HCT116 (cell line): ENCODE results near the gene HMCN1. TPM values are rescaled to one million over a fixed set of nuclear protein-coding genes. Genes with fewer than 3 reads are reported as not detected.

ENCODE experiments used
- ATAC-seq: fragments of 200-7000 bp; cut with Tn5 transposase; 2 replicates; pipeline ENCODE4 v1.9.1; 2020; ENCODE audit warnings: mild to moderate bottlenecking, moderate library complexity
- BruUV-seq: library from RNA; stranded (reverse); fragments of 400-500 nt; replicated peaks from 2 replicates; lab custom pipeline; 2021; lab: Mats Ljungman, UMichigan
- CTCF ChIA-PET: fragments of 300-600 bp; sonication (Branson Sonifier 250); formaldehyde crosslinking; loops from one replicate; lab custom pipeline; 2021; ENCODE audit warnings: antibody characterized with exemption; lab: Charles Lee
- POLR2A ChIA-PET: fragments of 300-600, 350-600 bp; sonication (Branson Sonifier 250); formaldehyde crosslinking; loops from one replicate; lab custom pipeline; 2021; ENCODE audit warnings: antibody characterized with exemption; lab: Charles Lee
- RAD21 ChIA-PET, 2 experiments: fragments of 300-600 bp; sonication (Branson Sonifier 250); formaldehyde crosslinking; loops; one replicate each; lab custom pipeline; 2023; ENCODE audit warnings: low total read pairs in 2 of 2; ENCODE audit not compliant: uncharacterized antibody in 2 of 2, unreplicated experiment in 2 of 2, low non-redundant PET in 1 of 2; lab: Charles Lee
- DNase-seq: peaks from one replicate; pipeline ENCODE4 v3.0.0-alpha.2; 2010; ENCODE audit warnings: low read depth, low spot score
- H2AFZ ChIP-seq: fragments of 200-600 bp; shearing (Covaris generic), sonication (generic); 2 replicates; pipeline ENCODE4 v1.6.1; 2017; ENCODE audit warnings: low read depth, mixed run types, mixed read lengths, antibody characterized with exemption, low read length; ENCODE audit not compliant: poor library complexity, severe bottlenecking
- H3K27ac ChIP-seq: 2 replicates; pipeline ENCODE4 v1.5.1; 2012; ENCODE audit warnings: low read depth, low read length
- H3K27me3 ChIP-seq: fragments of 200-600 bp; sonication (generic); 2 replicates; pipeline ENCODE4 v1.6.1; 2016; ENCODE audit warnings: mixed run types, low read length, mixed read lengths; ENCODE audit not compliant: insufficient read depth
- H3K36me3 ChIP-seq, 2 experiments: fragments of 200-500 bp in 1 of 2; fragments of 200-600 bp in 1 of 2; sonication (Bioruptor generic) in 1 of 2; sonication (generic) in 1 of 2; 2 replicates each; pipeline versions ENCODE4 v1.5.1 to v1.6.1; 2014 to 2016; ENCODE audit warnings: low read length in 2 of 2, inconsistent platforms in 1 of 2, mixed read lengths in 1 of 2, mixed run types in 1 of 2; ENCODE audit not compliant: insufficient read depth in 2 of 2, control insufficient read depth in 1 of 2
- H3K4me1 ChIP-seq, 2 experiments: fragments of 200-600 bp in 1 of 2; sonication (generic) in 1 of 2; 2 replicates each; pipeline versions ENCODE4 v1.5.1 to v1.6.1; 2012 to 2017; ENCODE audit warnings: low read length in 2 of 2, inconsistent platforms in 1 of 2, mild to moderate bottlenecking in 1 of 2, mixed read lengths in 1 of 2, mixed run types in 1 of 2, moderate library complexity in 1 of 2; ENCODE audit not compliant: insufficient read depth in 2 of 2, control insufficient read depth in 1 of 2
- H3K4me2 ChIP-seq: fragments of 200-600 bp; sonication (generic); 2 replicates; pipeline ENCODE4 v1.6.1; 2017; ENCODE audit warnings: mixed run types, low read length, mixed read lengths
- H3K4me3 ChIP-seq, 2 experiments: fragments of 200-600 bp in 1 of 2; sonication (generic) in 1 of 2; replicated peaks in 1 of 2; 2 replicates each; pipeline ENCODE4 v1.5.1; 2011 to 2016; ENCODE audit warnings: low read length in 2 of 2, control low read depth in 1 of 2, low read depth in 1 of 2, mild to moderate bottlenecking in 1 of 2, mixed read lengths in 1 of 2, mixed run types in 1 of 2
- H3K79me2 ChIP-seq: fragments of 200-600 bp; sonication (generic); 2 replicates; pipeline ENCODE4 v1.6.1; 2017; ENCODE audit warnings: mild to moderate bottlenecking, mixed run types, low read length, moderate library complexity, mixed read lengths; ENCODE audit not compliant: insufficient read depth
- H3K9ac ChIP-seq: fragments of 200-600 bp; sonication (generic); 2 replicates; pipeline ENCODE4 v1.6.1; 2016; ENCODE audit warnings: low read length, mixed read lengths
- H3K9me2 ChIP-seq: fragments of 200-600 bp; sonication (generic), shearing (Covaris generic); 2 replicates; pipeline ENCODE4 v1.6.1; 2017; ENCODE audit warnings: mixed run types, mild to moderate bottlenecking, moderate library complexity; ENCODE audit not compliant: insufficient read depth
- H3K9me3 ChIP-seq, 2 experiments: fragments of 200-500 bp in 1 of 2; fragments of 200-600 bp in 1 of 2; sonication (Bioruptor generic) in 1 of 2; sonication (generic) in 1 of 2; 2 replicates each; pipeline ENCODE4 v1.6.1; 2014 to 2017; ENCODE audit warnings: low read length in 2 of 2, mixed read lengths in 2 of 2, inconsistent platforms in 1 of 2, low read depth in 1 of 2, mild to moderate bottlenecking in 1 of 2, mixed run types in 1 of 2, moderate library complexity in 1 of 2; ENCODE audit not compliant: control insufficient read depth in 1 of 2, insufficient read depth in 1 of 2
- H4K20me1 ChIP-seq: fragments of 200-600 bp; sonication (generic), shearing (Covaris generic); 2 replicates; pipeline ENCODE4 v1.6.1; 2017; ENCODE audit warnings: mixed run types, mild to moderate bottlenecking, moderate library complexity; ENCODE audit not compliant: insufficient read depth
- ATF3 ChIP-seq: IDR thresholded peaks from 2 replicates; pipeline ENCODE4 v1.6.1; 2012
- CBX3 ChIP-seq: IDR thresholded peaks from 2 replicates; pipeline ENCODE4 v1.6.1; 2012; ENCODE audit warnings: low read depth
- CTCF ChIP-seq, 3 experiments: fragments of 200-600 bp in 1 of 3; sonication (generic) in 1 of 3; IDR thresholded peaks in 2 of 3; conservative IDR thresholded peaks in 1 of 3; 2 replicates each; pipeline ENCODE4 v1.5.1; 2012 to 2017; ENCODE audit warnings: low read depth in 2 of 3, low read length in 2 of 3, antibody characterized with exemption in 1 of 3, borderline replicate concordance in 1 of 3, control low read depth in 1 of 3, mild to moderate bottlenecking in 1 of 3, mixed read lengths in 1 of 3, mixed run types in 1 of 3, moderate library complexity in 1 of 3; ENCODE audit not compliant: insufficient read depth in 1 of 3
- ELF1 ChIP-seq: IDR thresholded peaks from 2 replicates; pipeline ENCODE4 v1.6.1; 2012; ENCODE audit warnings: low read depth, borderline replicate concordance
- EZH2 ChIP-seq: fragments of 200-600 bp; sonication (generic); IDR thresholded peaks from 2 replicates; pipeline ENCODE4 v1.6.1; 2017; ENCODE audit warnings: antibody characterized with exemption, mixed run types
- MAX ChIP-seq: IDR thresholded peaks from 2 replicates; pipeline ENCODE4 v1.6.1; 2012
- POLR2A ChIP-seq: IDR thresholded peaks from 2 replicates; pipeline ENCODE4 v1.7.0; 2011; ENCODE audit warnings: borderline replicate concordance; ENCODE audit not compliant: insufficient read depth, insufficient read length; ENCODE audit errors: extremely low read depth
- POLR2AphosphoS5 ChIP-seq: IDR thresholded peaks from 2 replicates; pipeline ENCODE4 v1.6.1; 2011; ENCODE audit warnings: mild to moderate bottlenecking, low read depth, low read length, moderate library complexity
- REST ChIP-seq: IDR thresholded peaks from 2 replicates; pipeline ENCODE4 v1.6.1; 2012; ENCODE audit warnings: low read depth
- SP1 ChIP-seq: IDR thresholded peaks from 2 replicates; pipeline ENCODE4 v1.6.1; 2012; ENCODE audit warnings: low read depth
- SRF ChIP-seq: IDR thresholded peaks from 2 replicates; pipeline ENCODE4 v1.6.1; 2012; ENCODE audit warnings: low read depth
- TCF7L2 ChIP-seq: IDR thresholded peaks from 2 replicates; pipeline ENCODE4 v1.7.0; 2011; ENCODE audit warnings: borderline replicate concordance, inconsistent platforms; ENCODE audit not compliant: insufficient read depth, insufficient read length; ENCODE audit errors: extremely low read depth
- ZBTB33 ChIP-seq: IDR thresholded peaks from 2 replicates; pipeline ENCODE4 v1.6.1; 2011; ENCODE audit warnings: mild to moderate bottlenecking, low read length, moderate library complexity; ENCODE audit not compliant: insufficient replicate concordance; ENCODE audit errors: extremely low read depth
- ZNF274 ChIP-seq: fragments of 200-500 bp; sonication (Bioruptor generic); IDR thresholded peaks from 2 replicates; pipeline ENCODE4 v1.6.1; 2014; ENCODE audit warnings: mild to moderate bottlenecking, low read depth, low read length, inconsistent platforms
- intact Hi-C: fragments of 100-400 bp; cut with micrococcal nuclease; formaldehyde crosslinking; loops from 2 replicates; pipeline ENCODE4 v1.10.0; 2022
- total RNA-seq: library from RNA; stranded (reverse); gene quantifications from one replicate; pipeline ENCODE4 v1.2.1, GENCODE V29; 2021; ENCODE audit not compliant: unreplicated experiment

HMCN1 gene
- total RNA-seq, 1 experiment from 2014 or later, result 0.59 TPM

- no peaks in the 10 kb centered on the region for H3K79me2 ChIP-seq
- H3K9me3 ChIP-seq, result no peaks in the 10 kb centered on the region
- H3K27ac ChIP-seq, result no peak overlapping the region
- no peaks in the 10 kb centered on the region for H3K9me2 ChIP-seq
- H2AFZ ChIP-seq, result no peak overlapping the region
- no peak overlapping the region for H3K9ac ChIP-seq
- ATAC-seq, result no peak
- POLR2A ChIA-PET, result no interaction called here
- TF ChIP-seq POLR2AphosphoS5 (no peak), REST (no peak), ELF1 (no peak), CTCF (IDR thresholded peaks at IDR 0.05 in 2 of 3, conservative IDR thresholded peaks at IDR 0.05 in 1 of 3; ENCODE audit: borderline replicate concordance in 1 of 3, insufficient read depth in 1 of 3, low read depth in 2 of 3, low read length in 2 of 3) (no peak), ZBTB33 (no peak), ZNF274 (no peak), ATF3 (no peak), TCF7L2 (no peak), EZH2 (no peak), SP1 (no peak), POLR2A (no peak), MAX (no peak), SRF (no peak), CBX3 (no peak)
- TF ChIP-seq, all 23 proteins: peak for 0
- intact Hi-C loops, result no loop called here
- Histone ChIP-seq H3K4me1 (no peaks in the 10 kb centered on the region), H3K27me3 (no peaks in the 10 kb centered on the region), H3K4me2 (no peak overlapping the region), H3K4me3 (no peak overlapping the region), H3K36me3 (no peaks in the 10 kb centered on the region), H4K20me1 (no peaks in the 10 kb centered on the region)
- no peak for DNase-seq
- RAD21 ChIA-PET, result no interaction called here
- CTCF ChIA-PET, result no interaction called here
- BruUV-seq, result no TSS peak
Observed at GRCh38 chr1:186030453-186030852, 296.3 kb downstream of the HMCN1 start.
